Measurements from ENCODE around the gene FAM171A2.
"Not testable (repeated sequence)": the region's sequence is repeated elsewhere in the genome, so short reads cannot be mapped to it uniquely, and the experiment has no call there.

The FAM171A2 gene

DNA sequence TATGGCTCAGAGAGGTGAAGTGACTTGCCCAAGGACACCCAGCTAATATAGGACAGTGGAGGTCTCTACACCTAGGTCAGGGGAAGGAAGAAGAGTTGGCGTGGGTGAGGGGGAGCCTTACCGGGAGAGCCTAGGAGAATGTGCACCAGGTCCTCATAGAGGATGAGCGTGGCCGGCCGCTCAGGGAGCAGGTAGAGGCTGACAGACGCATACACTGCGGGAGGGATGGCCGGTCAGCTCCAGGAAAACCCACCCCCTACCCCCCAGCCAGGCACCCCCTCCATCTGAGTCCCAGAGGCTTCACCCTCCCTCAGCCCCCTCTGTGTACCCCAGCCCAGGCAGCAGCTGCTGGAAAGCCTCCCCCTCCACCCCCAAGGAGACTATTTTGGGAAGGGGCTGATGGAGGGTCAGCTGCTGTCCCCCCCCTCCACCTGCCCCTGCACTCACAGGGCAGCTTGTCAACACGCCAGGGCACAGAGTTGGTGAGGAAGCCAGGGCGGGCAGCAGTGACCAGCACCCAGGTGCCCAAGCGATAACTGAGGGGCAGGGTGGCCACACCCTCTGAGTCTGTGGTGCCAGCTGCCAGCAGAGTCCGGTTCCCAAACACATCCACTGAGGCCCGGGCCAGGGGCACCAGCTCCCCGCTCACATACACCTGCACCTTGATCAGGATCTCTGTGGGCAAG is 4.1 kb downstream of the FAM171A2 start:
- DNase-seq, result no peak

DNA sequence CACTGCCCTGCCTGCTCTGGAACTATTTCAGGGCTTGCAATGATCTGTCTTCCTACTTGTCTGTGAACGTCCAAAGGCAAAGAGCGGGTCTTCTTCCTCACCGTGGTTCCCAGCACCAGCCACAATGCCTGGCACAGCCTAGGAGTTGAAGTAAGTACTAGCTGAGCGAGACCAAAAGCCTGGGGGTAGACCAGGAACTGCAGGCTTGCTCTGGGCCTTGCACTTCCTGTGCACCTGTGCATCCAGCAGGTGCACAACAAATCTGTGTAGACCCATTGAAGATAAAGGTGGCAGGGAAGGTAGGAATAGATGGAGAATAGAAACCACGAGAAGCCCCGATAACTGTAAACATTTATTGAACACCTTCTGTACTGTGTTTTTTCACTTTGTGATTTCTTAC is 4.6 kb downstream of the FAM171A2 start:
- DNase-seq, result no peak

DNA sequence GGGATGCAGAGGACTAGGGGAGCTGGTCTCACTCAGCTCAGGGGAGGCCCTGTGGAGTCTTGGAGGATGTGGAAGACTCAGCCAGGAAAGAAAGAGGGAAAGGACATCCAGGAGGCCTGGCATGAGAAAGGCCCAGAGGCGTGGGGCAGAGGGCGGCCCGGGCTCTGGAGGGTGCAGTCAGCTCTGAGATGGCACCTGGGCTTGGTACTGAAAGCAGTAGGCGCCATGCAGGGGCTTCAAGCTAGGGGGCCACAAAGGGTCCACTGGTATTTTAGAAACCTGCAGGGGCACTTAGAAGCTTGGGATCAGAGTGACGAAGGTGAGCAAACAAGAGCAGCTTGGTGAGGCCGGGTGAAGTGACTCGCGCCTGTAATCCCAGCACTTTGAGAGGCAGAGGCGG is 5.6 kb downstream of the FAM171A2 start:
- no peak for DNase-seq

DNA sequence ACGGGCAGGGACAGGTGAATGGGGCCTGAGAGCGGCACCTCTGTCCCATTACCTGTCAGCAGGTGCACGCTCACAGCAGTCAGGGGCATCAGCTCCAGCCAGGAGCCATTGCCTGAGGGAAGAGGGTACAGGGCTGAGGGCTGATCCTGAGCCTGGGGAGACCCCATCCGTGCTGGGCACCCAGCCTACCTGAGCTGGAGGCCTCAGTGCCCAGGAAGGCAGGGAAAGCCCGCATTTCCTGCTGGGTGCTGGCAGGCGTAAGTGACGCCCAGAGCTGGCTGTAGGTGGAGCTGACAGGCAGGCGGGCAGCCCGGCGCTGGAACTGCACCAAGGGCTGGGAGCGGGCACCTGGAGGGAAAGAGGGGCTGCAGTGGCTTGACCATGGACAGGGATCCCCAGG is 7.4 kb downstream of the FAM171A2 start:
- DNase-seq, result no peak

DNA sequence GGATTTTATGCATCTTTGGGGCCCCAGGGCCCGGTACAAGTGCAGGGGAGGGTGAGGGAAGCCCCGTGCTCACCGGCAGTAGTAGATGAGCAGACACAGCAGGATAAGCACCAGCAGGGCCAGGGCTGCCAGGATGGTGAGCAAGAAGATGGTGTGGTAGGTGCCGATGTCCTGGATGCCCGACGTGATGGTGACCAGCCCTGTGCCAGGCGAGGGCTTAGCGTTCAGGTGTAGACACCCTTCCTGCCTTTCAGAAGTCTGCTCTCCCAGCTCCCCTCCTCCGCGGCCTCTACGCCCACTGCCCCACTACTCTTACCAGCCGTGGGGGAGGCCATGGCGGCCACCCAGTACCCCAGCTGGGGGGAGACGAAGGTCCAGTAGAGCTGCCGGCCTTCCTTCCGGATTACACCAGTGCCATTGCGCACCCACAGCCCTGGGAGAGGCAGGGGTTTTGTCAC is 8.0 kb downstream of the FAM171A2 start:
- DNase-seq, result no peak

DNA sequence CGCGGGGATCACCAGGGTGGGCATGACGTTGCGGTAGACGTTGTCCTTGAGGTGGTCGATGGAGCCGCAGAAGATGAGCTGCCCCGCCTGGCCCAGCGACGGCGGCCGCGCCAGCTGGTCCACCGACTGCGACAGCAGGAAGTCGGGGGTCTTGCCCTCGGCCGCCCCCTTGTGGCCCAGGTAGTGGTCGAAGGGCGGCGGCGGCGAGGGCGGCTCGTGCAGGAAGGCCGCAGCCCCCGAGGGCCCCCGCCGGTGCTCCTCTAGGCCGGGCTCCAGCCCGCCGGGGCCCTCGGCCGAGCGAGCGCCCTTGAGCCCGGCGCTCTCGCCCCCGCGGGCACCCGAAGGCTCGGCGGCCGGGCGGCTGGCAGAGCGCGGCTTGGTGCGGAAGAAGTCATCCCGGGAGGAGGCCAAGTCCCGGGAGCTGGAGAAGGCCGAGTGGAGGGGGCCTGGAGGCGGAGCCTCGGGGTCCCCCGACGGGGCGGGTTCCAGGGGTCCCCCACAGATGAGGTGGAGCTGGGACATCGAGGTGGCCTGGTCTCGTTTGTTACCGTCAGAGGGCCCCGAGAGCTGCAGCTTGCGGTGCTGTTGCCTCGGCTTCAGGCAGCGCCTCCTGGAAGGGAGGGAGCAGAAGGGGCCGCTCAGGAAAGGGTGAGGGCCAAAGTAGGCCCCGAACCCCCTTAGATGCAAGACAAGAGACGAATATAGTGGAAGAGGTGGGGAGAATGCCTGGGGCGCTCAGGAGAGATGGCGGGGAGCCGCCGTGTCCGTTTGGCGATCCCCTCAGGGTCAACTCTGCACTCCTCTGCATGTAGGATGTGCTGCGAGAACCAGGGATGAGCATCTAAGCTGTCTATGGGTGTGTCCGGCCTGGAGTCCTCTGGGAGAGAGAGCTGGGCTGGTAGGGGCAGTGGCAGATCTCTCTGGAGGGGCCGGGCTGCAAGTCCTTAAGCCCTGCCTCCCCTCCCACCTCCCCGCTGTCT is 8.8 kb downstream of the FAM171A2 start:
- DNase-seq, result peak; percentile 82

DNA sequence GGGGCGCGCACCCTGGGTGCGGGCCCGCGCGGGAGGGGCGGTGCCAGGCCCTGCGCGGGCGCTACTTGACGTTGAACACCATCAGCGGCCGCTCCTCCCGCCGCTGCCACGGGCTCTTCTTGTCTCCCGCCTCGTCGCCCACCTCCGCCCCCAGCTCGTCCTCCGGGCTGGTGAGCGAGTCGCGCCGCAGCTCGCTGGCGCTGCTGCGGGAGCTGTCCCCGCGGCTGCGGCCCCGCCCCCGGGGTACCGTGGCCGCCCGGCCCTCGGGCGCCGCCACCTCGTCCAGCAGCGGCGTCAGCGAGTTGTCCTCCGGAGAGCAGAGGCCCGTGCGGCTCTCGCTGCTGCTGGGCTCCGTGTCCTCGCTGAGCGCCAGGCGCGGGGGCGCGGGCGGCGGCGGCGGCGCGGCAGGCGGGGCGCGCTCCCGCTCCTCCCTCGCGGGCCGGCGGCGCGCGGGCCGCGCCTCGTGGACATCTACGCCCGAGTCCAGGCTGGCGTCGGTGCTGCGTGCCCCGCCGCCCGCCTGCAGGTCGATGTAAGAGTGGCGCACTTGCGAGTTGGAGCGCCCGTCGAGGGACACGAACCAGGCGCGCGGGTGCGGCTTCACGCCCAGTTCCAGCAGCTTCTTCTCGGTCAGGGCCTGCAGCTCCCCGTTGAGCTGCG is 9.9 kb downstream of the FAM171A2 start:
- DNase-seq, result peak; percentile 37

DNA sequence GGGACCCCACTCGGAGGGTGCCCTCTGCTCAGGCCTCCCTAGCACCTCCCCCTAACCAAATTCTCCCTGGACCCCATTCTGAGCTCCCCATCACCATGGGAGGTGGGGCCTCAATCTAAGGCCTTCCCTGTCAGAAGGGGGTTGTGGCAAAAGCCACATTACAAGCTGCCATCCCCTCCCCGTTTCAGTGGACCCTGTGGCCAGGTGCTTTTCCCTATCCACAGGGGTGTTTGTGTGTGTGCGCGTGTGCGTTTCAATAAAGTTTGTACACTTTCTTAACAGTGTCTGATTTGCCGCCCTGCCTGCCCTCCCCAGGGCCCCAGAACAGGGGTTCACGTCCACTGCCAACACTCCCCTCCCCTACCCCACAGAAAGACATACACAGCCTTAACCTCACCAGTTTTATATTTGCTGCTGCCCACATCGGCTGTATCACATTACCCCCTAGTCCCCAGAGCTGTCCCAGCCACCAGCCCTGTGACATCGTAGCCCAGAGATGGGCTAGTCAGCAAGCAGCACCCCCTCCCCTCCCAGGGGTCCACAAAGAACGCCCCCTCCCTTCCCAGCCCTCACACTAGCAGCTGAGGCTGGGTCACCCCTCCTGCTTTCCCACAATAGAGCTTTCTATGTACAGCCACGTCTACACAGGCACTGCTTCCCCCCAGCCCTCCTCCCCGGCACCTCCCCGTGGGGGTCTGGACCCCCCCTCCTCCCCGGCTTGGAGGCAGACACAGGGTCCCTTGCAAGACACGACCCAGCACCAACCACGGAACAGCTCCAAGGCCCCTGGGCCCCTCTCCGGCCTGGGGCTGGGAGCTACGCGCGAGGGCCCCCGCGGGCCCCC is 10.6 kb downstream of the FAM171A2 start:
- DNase-seq, result no peak

DNA sequence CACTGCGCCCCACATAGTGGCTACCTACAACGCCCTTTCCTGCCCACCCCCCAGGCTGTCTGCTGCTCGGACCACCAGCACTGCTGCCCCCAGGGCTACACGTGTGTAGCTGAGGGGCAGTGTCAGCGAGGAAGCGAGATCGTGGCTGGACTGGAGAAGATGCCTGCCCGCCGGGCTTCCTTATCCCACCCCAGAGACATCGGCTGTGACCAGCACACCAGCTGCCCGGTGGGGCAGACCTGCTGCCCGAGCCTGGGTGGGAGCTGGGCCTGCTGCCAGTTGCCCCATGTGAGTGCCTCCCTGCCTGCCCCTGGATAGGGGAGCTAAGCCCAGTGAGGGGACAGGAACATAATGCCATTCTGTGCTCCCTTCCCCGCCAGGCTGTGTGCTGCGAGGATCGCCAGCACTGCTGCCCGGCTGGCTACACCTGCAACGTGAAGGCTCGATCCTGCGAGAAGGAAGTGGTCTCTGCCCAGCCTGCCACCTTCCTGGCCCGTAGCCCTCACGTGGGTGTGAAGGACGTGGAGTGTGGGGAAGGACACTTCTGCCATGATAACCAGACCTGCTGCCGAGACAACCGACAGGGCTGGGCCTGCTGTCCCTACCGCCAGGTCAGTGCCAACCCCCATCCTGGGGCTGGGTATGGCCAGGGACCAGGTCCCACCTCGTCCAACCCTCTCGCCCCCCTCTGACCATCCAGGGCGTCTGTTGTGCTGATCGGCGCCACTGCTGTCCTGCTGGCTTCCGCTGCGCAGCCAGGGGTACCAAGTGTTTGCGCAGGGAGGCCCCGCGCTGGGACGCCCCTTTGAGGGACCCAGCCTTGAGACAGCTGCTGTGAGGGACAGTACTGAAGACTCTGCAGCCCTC is 11.5 kb downstream of the FAM171A2 start:
- no peak for DNase-seq

DNA sequence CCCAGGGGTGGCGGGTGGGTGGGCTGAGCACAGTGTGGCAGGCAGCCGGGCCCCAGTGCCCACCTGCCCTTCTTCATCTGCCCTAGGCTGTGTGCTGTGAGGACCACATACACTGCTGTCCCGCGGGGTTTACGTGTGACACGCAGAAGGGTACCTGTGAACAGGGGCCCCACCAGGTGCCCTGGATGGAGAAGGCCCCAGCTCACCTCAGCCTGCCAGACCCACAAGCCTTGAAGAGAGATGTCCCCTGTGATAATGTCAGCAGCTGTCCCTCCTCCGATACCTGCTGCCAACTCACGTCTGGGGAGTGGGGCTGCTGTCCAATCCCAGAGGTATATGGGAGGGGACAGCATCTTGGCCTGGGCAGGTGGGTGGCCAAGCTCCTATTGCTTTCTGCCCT is 12.2 kb downstream of the FAM171A2 start:
- no peak for DNase-seq

DNA sequence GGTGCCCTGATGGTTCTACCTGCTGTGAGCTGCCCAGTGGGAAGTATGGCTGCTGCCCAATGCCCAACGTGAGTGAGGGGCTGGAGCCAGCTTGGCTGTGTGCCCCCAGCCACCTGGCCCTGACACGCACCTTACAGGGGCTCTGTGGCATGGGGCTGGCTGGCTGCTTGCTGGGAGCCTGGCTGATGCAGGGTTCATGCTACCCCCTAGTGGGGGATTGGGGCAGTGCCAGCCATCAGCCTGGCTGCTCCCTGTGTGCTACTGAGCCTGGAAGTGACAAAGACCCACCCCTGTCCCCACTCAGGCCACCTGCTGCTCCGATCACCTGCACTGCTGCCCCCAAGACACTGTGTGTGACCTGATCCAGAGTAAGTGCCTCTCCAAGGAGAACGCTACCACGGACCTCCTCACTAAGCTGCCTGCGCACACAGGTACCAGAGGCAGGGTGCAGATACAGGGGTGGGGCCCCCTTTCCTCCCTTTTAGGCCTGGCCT is 12.9 kb downstream of the FAM171A2 start:
- peak; percentile 86 for DNase-seq

DNA sequence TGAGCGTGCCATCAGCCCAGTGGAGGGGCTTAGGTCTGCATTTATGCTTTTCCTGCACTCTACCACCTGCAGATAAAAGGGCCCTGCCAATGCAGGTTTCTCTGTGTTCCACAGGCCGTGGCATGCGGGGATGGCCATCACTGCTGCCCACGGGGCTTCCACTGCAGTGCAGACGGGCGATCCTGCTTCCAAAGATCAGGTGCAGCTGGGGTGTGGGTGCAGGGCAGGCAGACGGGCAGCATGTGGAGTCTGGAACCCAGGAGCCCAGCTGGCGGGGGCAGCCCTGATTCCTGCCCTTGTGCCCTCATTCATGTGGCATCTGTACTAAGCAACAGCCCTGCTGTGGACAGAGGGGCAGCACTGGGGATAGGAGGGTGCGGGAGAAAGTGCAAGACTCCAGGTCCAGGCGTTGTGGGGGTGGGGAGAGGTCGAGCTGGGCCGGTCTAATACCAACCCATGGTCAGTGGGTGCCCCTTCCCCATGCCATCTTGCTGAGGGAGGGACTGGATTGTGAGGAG is 14.0 kb downstream of the FAM171A2 start:
- DNase-seq, result no peak

DNA sequence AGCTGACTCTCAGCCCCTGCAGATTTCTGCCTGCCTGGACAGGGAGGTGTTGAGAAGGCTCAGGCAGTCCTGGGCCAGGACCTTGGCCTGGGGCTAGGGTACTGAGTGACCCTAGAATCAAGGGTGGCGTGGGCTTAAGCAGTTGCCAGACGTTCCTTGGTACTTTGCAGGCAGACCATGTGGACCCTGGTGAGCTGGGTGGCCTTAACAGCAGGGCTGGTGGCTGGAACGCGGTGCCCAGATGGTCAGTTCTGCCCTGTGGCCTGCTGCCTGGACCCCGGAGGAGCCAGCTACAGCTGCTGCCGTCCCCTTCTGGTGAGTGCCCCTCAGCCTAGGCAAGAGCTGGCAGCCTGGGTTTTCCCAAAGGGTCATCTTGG is 14.7 kb downstream of the FAM171A2 start:
- no peak for DNase-seq

DNA sequence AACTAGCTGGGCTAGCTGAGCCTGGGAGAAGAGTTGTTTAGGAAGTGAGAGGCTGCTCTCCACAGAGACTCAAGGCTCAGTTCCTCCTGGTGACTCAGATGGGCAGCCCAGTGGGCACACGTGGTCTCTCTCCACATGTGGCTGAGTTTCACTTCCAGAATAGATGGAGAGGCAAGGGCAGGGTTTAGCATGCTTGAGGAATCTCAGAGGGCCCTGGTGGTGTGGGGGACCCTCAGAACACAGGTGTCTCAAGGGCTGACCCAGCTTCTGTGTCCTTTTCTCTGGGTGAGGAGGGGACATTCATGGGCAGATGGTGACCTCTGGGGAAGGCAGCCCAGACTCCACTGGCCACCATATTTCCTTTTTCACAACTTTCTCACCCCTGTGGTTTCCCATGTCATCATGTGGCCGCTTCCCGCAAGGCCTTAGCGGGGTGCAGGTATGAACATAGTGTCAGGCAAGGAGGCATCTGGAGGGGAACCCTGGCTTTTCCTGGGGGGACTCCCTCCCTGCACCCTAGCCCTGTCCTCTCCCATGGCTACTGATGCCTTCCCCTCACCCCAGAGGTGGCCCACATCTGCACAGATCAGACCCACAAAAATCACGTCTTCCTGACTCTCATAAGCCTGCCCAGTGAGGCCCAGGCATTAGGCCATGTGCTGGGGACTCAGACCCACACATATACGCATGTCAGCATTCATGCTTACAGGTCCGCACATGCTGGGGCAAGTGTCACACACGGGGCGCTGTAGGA is 15.2 kb downstream of the FAM171A2 start:
- no peak for DNase-seq

DNA sequence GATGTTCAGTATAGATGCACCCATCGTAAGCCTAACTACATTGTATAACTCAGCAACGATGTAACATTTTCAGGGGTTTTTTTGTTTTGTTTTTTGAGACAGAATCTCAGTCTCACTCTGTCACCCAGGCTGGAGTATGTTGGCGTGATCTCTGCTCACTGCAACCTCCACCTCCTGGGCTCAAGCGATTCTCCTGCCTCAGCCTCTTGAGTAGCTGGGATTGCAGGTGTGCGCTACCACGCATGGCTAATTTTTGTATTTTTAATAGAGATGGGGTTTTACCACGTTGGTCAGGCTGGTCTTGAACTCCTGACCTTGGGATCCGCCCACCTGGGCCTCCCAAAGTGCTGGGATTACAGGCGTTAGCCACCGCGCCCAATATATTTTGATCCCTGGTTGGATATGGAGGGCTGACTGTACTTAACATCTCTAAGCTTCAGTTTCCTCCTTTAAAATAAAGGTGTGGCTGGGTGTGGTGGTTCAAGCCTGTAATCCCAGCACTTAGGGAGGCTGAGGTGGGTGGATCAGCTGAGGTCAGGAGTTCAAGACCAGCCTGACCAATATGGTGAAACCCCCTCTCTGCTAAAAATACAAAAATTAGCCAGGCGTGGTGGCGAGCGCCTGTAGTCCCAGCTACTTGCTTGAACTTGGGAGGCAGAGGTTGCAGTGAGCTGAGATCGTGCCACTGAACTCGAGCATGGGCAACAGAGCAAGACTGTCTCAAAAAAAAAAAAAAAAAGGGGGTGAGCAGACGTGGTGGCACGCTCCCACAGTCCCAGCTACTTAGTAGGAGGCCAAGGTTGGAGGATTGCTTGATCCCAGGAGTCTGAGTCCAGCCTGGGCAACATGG is 16.2 kb downstream of the FAM171A2 start:
- DNase-seq, result not testable (repeated sequence)

DNA sequence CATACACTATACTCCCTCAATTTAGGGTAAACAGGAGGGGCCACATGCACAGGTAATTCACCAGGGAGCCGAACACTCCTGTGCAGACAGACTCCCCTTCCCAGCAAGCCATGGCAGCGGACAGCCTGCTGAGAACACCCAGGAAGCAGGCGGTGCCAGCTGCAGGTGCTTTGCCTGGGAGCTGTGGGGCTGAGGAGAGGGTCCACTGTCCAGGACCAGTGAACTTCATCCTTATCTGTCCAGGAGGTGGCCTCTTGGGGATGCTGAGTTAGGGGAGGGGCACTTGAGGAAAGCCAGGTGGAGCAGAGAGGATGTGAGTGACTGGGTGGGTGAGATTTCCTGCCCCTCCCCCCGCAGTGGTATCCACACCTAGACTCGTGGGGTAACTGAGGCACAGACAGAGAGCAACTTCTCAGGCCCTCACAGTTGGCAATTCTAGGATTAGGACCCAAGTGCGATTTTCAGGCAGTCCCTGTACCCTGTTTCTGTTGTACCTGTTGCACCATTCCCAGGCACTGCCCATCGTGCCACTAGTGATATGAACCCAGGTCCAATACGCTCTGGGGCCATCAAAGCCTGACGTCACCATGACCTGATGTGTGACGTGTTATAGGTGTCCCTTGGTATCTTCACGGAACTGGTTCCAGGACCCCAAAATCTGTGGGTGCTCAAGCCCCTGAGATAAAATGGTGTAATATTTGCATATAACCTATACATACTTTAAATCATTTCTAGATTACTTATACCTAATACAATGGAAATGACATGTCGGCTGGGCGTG is 17.4 kb downstream of the FAM171A2 start:
- DNase-seq, result no peak

DNA sequence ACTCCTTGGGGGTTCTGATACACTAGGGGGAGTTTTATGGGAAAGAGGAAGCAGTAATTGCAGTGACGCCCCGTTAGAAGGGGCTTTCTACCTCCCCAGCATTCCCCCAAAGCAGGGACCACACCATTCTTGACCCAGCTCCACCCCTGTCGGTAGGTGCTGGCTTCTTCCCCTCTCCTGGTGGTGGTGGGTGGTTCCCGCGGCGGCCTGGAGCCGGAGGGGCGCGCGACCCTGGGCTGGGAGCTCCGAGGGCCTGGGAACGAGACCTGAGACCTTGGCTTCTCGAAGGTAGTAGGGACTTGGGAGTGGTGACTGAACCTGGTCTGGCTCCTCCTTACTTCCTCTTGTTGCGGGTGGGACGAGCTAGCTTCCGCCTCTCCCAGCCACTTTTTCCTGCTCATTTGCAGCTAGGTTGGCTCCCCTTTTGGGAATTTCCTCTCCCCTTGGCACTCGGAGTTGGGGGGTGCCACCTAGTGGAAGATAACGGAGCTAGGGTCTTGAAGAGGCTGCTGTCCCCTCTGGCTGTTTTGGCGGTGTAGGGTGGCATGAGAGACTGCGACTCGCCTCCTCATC is 18.1 kb downstream of the FAM171A2 start:
- DNase-seq, result peak; percentile 65

DNA sequence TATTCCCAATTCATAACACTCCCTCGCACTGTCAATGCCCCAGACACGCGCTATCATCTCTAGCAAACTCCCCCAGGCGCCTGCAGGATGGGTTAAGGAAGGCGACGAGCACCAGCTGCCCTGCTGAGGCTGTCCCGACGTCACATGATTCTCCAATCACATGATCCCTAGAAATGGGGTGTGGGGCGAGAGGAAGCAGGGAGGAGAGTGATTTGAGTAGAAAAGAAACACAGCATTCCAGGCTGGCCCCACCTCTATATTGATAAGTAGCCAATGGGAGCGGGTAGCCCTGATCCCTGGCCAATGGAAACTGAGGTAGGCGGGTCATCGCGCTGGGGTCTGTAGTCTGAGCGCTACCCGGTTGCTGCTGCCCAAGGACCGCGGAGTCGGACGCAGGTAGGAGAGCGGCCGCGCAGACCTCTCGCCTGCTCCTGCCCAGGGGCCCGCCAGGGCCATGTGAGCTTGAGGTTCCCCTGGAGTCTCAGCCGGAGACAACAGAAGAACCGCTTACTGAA is 18.7 kb downstream of the FAM171A2 start, which contains the start of gene GRN:
Gene GRN, plus strand, starts transcription at position 364 of the 515 bp plus-strand sequence. CDS start 3,863 bp downstream, outside the sequence.
- peak; percentile 90 for DNase-seq
